Hepatocyte (in vitro differentiated cells): ENCODE results near the gene AP1AR.
"Not testable (repeated sequence)": the region's sequence is repeated elsewhere in the genome, so short reads cannot be mapped to it uniquely, and the experiment has no call there.

ENCODE experiments used
- EZH2 ChIP-seq: fragments of 200-600 bp; sonication (generic); IDR thresholded peaks from 2 replicates; pipeline ENCODE4 v1.6.1; 2016; ENCODE audit warnings: antibody characterized with exemption, mild to moderate bottlenecking, borderline replicate concordance
- TF ChIP-seq, protein P1 (sequence below): fragments of 200-600 bp; sonication (generic); IDR thresholded peaks from 2 replicates; pipeline ENCODE4 v1.5.1; 2016; ENCODE audit warnings: antibody characterized with exemption, mild to moderate bottlenecking; ENCODE audit not compliant: poor library complexity

DNA sequence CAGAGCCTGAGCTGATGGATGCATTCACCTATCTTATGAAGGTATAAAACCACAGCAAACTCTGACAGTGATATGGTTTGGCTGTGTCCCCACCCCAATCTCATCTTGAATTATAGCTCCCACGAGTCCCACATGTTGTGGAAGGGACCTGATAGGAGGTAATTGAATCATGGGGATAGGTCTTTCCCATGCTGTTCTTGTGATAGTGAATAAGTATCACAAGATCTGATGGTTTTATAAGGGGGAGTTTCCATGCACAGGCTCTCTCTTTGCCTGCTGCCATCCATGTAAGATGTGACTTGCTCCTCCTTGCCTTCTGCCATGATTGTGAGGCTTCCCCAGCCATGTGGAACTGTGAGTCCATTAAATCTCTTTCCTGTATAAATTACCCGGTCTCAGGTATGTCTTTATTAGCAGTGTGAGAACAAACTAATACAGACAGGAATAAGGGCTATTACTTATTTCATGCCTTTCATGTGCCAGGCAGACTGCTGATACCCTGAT is 50.4 kb downstream of the AP1AR start:
- TF ChIP-seq, protein P1, sequence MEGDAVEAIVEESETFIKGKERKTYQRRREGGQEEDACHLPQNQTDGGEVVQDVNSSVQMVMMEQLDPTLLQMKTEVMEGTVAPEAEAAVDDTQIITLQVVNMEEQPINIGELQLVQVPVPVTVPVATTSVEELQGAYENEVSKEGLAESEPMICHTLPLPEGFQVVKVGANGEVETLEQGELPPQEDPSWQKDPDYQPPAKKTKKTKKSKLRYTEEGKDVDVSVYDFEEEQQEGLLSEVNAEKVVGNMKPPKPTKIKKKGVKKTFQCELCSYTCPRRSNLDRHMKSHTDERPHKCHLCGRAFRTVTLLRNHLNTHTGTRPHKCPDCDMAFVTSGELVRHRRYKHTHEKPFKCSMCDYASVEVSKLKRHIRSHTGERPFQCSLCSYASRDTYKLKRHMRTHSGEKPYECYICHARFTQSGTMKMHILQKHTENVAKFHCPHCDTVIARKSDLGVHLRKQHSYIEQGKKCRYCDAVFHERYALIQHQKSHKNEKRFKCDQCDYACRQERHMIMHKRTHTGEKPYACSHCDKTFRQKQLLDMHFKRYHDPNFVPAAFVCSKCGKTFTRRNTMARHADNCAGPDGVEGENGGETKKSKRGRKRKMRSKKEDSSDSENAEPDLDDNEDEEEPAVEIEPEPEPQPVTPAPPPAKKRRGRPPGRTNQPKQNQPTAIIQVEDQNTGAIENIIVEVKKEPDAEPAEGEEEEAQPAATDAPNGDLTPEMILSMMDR = not testable (repeated sequence)
- TF ChIP-seq EZH2 = not testable (repeated sequence)
